Loucy (cell line): ENCODE data around the gene LYVE1.

ENCODE experiments used
- CTCF ChIP-seq: fragments of 200-600 bp; sonication (generic); conservative IDR thresholded peaks from 2 replicates; pipeline ENCODE4 v1.5.1; 2014; ENCODE audit warnings: mild to moderate bottlenecking, antibody characterized with exemption, low read length
- EZH2phosphoT487 ChIP-seq: fragments of 200-600 bp; IDR thresholded peaks from 2 replicates; pipeline ENCODE4 v1.6.1; 2018; ENCODE audit warnings: antibody characterized with exemption, mild to moderate bottlenecking, moderate library complexity, borderline replicate concordance

GRCh38 chr11:10594407-10594806 lies 25.9 kb upstream of the LYVE1 start:
- TF ChIP-seq CTCF = no peak
- TF ChIP-seq EZH2phosphoT487 = no peak
